Epithelial cell of proximal tubule (primary cell): ENCODE measurements around the gene LAMTOR2. TPM values are rescaled to one million over a fixed set of nuclear protein-coding genes. Genes with fewer than 3 reads are reported as not detected.

Experiments
- DNase-seq: peaks from one replicate; pipeline ENCODE4 v3.0.0-alpha.2; 2011; ENCODE audit warnings: low read depth
- H3K4me3 ChIP-seq: 2 replicates; pipeline ENCODE4 v1.5.1; 2011; ENCODE audit warnings: low read depth, mild to moderate bottlenecking, low read length
- CTCF ChIP-seq: conservative IDR thresholded peaks from 2 replicates; pipeline ENCODE4 v1.5.1; 2012; ENCODE audit warnings: low read depth, mild to moderate bottlenecking, low read length
- total RNA-seq: library from RNA; depleted of rRNA; stranded (reverse); fragments of >200 nt; gene quantifications from 2 replicates; pipeline ENCODE4 v1.2.3, GENCODE V29; 2015

LAMTOR2 gene
- total RNA-seq = 94.8 and 97.0 TPM in 2 replicates

DNA sequence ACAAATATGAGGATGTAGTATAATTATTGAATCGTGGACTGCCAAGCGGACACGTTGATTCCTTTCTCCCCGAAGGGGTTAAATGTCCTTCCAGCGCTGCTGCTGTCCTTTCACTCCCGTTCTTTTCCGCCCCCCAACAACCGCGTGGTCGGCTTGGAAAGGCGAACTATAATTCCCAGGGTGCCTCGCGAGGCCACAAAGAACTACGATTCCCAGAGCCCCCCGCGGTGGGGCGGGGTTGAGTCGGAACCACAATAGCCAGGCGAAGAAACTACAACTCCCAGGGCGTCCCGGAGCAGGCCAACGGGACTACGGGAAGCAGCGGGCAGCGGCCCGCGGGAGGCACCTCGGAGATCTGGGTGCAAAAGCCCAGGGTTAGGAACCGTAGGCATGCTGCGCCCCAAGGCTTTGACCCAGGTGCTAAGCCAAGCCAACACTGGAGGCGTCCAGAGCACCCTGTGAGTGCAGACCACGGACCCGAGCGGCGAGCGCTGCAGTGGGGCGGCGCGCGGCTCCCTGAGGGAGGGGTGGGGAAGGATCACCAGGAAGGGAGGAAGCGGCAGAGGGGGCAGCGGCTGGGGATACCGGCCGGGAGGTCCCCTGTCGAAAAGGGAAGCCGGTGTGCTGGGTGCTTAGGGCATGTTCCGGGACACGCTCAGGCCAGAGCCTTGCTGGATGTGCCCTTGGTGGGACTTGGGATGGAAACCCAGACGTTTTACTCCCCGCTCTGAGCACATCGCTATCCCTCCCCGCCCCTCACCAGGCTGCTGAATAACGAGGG lies at the start of gene LAMTOR2:
LAMTOR2 (plus strand) TSS at position 283 of the 781 bp plus-strand sequence; CDS start at position 391, 108 bp downstream.
- H3K4me3 ChIP-seq = peak within 1 kb of the TSS; percentile 100
- TF ChIP-seq CTCF = no peak
- peak; percentile 52 for DNase-seq

GRCh38 chr1:156004843-156005584 lies 49.6 kb upstream of the LAMTOR2 start:
- no peak overlapping the region for H3K4me3 ChIP-seq
- DNase-seq = no peak
- TF ChIP-seq CTCF = no peak

DNA sequence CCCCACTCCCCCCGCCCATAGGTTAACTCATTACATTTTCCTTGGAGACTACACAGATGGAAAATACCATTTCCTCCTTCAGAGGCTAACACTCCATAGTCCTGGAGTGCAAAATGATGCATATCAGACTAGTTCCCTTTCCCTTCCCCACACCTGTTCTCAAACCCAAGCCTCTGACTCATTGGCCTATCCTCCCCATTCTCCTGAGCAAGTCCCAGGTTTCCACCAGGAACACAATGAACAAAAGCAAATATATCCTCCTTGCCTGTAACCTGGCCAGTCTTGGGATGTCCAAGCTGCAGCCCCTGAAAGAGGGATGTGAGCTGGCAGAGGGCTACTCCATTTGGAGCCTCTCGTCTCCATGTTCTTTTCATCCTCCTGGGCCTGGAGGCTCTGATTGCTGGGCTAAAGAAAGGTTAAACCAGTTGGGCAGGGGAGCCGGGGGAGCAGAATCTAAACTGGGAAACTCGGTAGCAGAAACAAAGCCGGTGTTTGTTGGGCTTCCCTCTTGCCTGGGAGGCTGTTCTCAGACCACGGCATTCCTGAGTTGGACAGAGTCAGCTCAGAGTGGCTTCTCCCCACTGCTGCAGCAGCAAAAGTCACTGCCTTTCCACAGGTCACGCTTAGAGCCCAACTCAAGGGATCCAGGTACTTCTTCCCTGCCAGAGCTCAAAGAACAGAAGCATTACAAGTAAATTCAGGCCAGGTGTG lies 47.8 kb upstream of the LAMTOR2 start:
- DNase-seq = no peak
- no peak overlapping the region for H3K4me3 ChIP-seq
- TF ChIP-seq CTCF = no peak

DNA sequence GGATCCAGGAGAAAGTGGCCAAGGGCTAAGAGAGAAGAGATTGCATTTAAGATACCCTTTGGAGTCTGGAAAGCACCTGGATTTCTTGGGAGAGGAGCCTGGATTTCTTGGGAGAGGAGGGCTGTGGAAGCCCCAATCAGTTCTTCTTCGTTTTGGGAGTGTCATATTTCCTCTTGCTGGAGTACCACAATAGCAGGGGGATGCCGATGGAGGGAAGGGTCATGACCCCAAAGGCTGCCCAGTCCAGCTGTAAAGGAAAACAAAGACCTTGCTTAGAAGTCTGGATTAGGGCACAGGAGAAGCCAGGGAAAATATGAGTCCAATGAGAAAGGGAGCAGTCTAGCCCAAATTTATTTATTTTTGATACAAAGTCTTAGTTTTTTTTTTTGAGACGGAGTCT lies 45.2 kb upstream of the LAMTOR2 start:
- TF ChIP-seq CTCF = no peak
- DNase-seq = no peak
- no peak overlapping the region for H3K4me3 ChIP-seq

DNA sequence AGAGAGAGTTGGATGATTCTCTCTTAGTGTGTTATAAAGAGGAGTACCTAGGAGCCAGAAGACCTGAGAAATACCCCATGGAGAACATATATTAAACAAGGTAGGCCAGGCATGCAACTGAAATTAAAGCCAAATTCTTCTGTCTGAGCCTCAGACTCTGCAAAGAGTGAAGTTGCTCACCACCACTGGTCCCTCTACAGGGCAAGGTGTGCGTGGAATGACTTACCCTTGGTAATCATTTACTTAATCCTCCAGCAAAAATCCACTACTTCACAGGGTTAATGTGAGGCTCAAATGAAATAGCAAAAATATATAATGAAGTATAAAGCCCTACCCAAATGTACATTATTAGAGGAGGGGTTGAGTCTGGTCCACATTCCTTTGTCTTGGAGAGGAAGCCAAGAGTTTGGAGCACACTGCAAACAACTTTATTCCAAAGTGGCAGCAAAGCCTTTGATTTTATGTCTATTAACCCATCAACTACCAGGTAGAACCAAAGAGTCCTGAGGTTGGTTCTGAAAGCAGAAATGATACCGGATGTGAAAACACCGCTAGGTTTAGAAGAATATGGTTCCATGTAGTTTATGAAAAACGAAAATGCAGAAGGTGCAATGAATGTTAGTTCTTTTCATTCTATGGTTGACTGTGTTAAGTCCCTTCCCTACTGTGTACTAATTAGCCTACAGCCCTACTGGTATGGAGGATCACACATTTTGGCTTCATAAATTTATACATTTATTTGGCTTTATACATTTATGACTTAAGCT lies 42.3 kb upstream of the LAMTOR2 start:
- H3K4me3 ChIP-seq = no peak overlapping the region
- DNase-seq = no peak
- TF ChIP-seq CTCF = peak; percentile 13

GRCh38 chr1:156014829-156015228 lies 39.8 kb upstream of the LAMTOR2 start:
- DNase-seq = no peak
- no peak overlapping the region for H3K4me3 ChIP-seq
- TF ChIP-seq CTCF = no peak
